Measurements from ENCODE around the gene MRPS21.
A peak's percentile ranks its signal among the peaks of the same experiment; 100 is the strongest.

GRCh38 chr1:150256198-150256553 is 37.5 kb upstream of the MRPS21 start:
- TF ChIP-seq, protein P1, sequence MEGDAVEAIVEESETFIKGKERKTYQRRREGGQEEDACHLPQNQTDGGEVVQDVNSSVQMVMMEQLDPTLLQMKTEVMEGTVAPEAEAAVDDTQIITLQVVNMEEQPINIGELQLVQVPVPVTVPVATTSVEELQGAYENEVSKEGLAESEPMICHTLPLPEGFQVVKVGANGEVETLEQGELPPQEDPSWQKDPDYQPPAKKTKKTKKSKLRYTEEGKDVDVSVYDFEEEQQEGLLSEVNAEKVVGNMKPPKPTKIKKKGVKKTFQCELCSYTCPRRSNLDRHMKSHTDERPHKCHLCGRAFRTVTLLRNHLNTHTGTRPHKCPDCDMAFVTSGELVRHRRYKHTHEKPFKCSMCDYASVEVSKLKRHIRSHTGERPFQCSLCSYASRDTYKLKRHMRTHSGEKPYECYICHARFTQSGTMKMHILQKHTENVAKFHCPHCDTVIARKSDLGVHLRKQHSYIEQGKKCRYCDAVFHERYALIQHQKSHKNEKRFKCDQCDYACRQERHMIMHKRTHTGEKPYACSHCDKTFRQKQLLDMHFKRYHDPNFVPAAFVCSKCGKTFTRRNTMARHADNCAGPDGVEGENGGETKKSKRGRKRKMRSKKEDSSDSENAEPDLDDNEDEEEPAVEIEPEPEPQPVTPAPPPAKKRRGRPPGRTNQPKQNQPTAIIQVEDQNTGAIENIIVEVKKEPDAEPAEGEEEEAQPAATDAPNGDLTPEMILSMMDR (conservative IDR thresholded peaks at IDR 0.05): peak; percentile 58
- no peak for TF ChIP-seq ZFX (IDR thresholded peaks at IDR 0.05)
